Measurements from ENCODE around the gene N4BP2.

The N4BP2 gene

GRCh38 chr4:40200875-40201801, 144.5 kb downstream of the N4BP2 start:
- no peaks in the 10 kb centered on the region for H3K27me3 ChIP-seq (replicated peaks; ENCODE audit: insufficient read depth, low read length)
- TF ChIP-seq CTCF (IDR thresholded peaks at IDR 0.05; ENCODE audit: low read length) (no peak), EZH2phosphoT487 (IDR thresholded peaks at IDR 0.05; ENCODE audit: low read length) (no peak), EZH2 (optimal IDR thresholded peaks at IDR 0.05; ENCODE audit: low read depth, low read length) (no peak)
- H4K20me1 ChIP-seq (ENCODE audit: insufficient read depth, low read length), result peaks cover 1% of the 10 kb centered on the region; the same call in 1 of the 2 replicates
- H3K27ac ChIP-seq (ENCODE audit: low read length), result peak overlapping the region; percentile 97
- H2AFZ ChIP-seq (ENCODE audit: low read length), result no peak overlapping the region
- H3K4me1 ChIP-seq (ENCODE audit: low read length), result peaks cover 16% of the 10 kb centered on the region
- peak overlapping the region; percentile 83 for H3K4me3 ChIP-seq (ENCODE audit: low read length)
- peak overlapping the region; percentile 95 for H3K9ac ChIP-seq (ENCODE audit: low read length)
- no peaks in the 10 kb centered on the region for H3K9me3 ChIP-seq (replicated peaks; ENCODE audit: insufficient read depth, low read length)
- H3K4me2 ChIP-seq (ENCODE audit: low read depth, low read length), result peak overlapping the region; percentile 92
- H3K9me2 ChIP-seq (replicated peaks; ENCODE audit: insufficient read depth, low read length), result no peaks in the 10 kb centered on the region
- H3K79me2 ChIP-seq (ENCODE audit: low read length), result peaks cover 97% of the 10 kb centered on the region
- H3K36me3 ChIP-seq (replicated peaks; ENCODE audit: insufficient read depth, low read length), result peaks cover 3% of the 10 kb centered on the region; the same call in 1 of the 2 replicates
- H3F3A ChIP-seq (ENCODE audit: insufficient read depth, low read length), result peaks cover 91% of the 10 kb centered on the region
- peak; percentile 40 for DNase-seq

- peaks cover 3% of the 10 kb centered on the region; the same call in 1 of the 2 replicates for H3K36me3 ChIP-seq (replicated peaks; ENCODE audit: insufficient read depth, low read length)
- peaks cover 6% of the 10 kb centered on the region; the same call in 1 of the 2 replicates for H4K20me1 ChIP-seq (ENCODE audit: insufficient read depth, low read length)
- peak overlapping the region; percentile 92 for H3K4me2 ChIP-seq (ENCODE audit: low read depth, low read length)
- H3K27me3 ChIP-seq (replicated peaks; ENCODE audit: insufficient read depth, low read length), result no peaks in the 10 kb centered on the region
- H2AFZ ChIP-seq (ENCODE audit: low read length), result no peak overlapping the region
- TF ChIP-seq EZH2 (optimal IDR thresholded peaks at IDR 0.05; ENCODE audit: low read depth, low read length), result no peak
- no peak for TF ChIP-seq EZH2phosphoT487 (IDR thresholded peaks at IDR 0.05; ENCODE audit: low read length)
- TF ChIP-seq CTCF (IDR thresholded peaks at IDR 0.05; ENCODE audit: low read length), result no peak
- no peak for DNase-seq
- peaks cover 21% of the 10 kb centered on the region for H3K4me1 ChIP-seq (ENCODE audit: low read length)
- H3K9ac ChIP-seq (ENCODE audit: low read length), result peak overlapping the region; percentile 95
- no peaks in the 10 kb centered on the region for H3K9me3 ChIP-seq (replicated peaks; ENCODE audit: insufficient read depth, low read length)
- peak overlapping the region; percentile 83 for H3K4me3 ChIP-seq (ENCODE audit: low read length)
- H3K79me2 ChIP-seq (ENCODE audit: low read length), result peaks cover 99% of the 10 kb centered on the region
- peaks cover 88% of the 10 kb centered on the region for H3F3A ChIP-seq (ENCODE audit: insufficient read depth, low read length)
- no peaks in the 10 kb centered on the region for H3K9me2 ChIP-seq (replicated peaks; ENCODE audit: insufficient read depth, low read length)
- H3K27ac ChIP-seq (ENCODE audit: low read length), result peak overlapping the region; percentile 97; the same call in 1 of the 2 replicates
Measured at GRCh38 chr4:40201898-40202297, 145.2 kb downstream of the N4BP2 start.

GRCh38 chr4:40202474-40202873, 145.8 kb downstream of the N4BP2 start:
- Histone ChIP-seq H2AFZ (ENCODE audit: low read length) (no peak overlapping the region), H3K27me3 (replicated peaks; ENCODE audit: insufficient read depth, low read length) (no peaks in the 10 kb centered on the region), H3K36me3 (replicated peaks; ENCODE audit: insufficient read depth, low read length) (peaks cover 3% of the 10 kb centered on the region; the same call in 1 of the 2 replicates), H3K4me3 (ENCODE audit: low read length) (peak overlapping the region; percentile 83), H4K20me1 (ENCODE audit: insufficient read depth, low read length) (peaks cover 11% of the 10 kb centered on the region; the same call in 1 of the 2 replicates), H3K27ac (ENCODE audit: low read length) (peak overlapping the region; percentile 97), H3K4me2 (ENCODE audit: low read depth, low read length) (peak overlapping the region; percentile 92), H3K4me1 (ENCODE audit: low read length) (peaks cover 25% of the 10 kb centered on the region), H3K79me2 (ENCODE audit: low read length) (peaks cover 99% of the 10 kb centered on the region), H3K9me2 (replicated peaks; ENCODE audit: insufficient read depth, low read length) (no peaks in the 10 kb centered on the region), H3F3A (ENCODE audit: insufficient read depth, low read length) (peaks cover 82% of the 10 kb centered on the region), H3K9me3 (replicated peaks; ENCODE audit: insufficient read depth, low read length) (no peaks in the 10 kb centered on the region), H3K9ac (ENCODE audit: low read length) (peak overlapping the region; percentile 95)
- no peak for TF ChIP-seq EZH2 (optimal IDR thresholded peaks at IDR 0.05; ENCODE audit: low read depth, low read length)
- TF ChIP-seq CTCF (IDR thresholded peaks at IDR 0.05; ENCODE audit: low read length), result no peak
- DNase-seq, result peak; percentile 45
